SJCRH30 (cell line): ENCODE data around the gene OR4K1. TPM values are rescaled to one million over a fixed set of nuclear protein-coding genes. Genes with fewer than 3 reads are reported as not detected.
"Not testable (repeated sequence)": the region's sequence is repeated elsewhere in the genome, so short reads cannot be mapped to it uniquely, and the experiment has no call there.

Source experiments
- DNase-seq, 2 experiments: peaks; one replicate each; pipeline ENCODE4 v3.0.0-alpha.2; 2015 to 2020
- H3K27ac ChIP-seq: fragments of 250-450 bp; sonication (Bioruptor Pico); 2 replicates; pipeline ENCODE4 v1.5.1; 2020; ENCODE audit warnings: mild to moderate bottlenecking, moderate library complexity
- H3K27me3 ChIP-seq: fragments of 250-450 bp; sonication (Bioruptor Pico); 2 replicates; pipeline ENCODE4 v1.5.1; 2020; ENCODE audit warnings: mild to moderate bottlenecking, moderate library complexity
- H3K36me3 ChIP-seq: fragments of 250-450 bp; sonication (Bioruptor Pico); 2 replicates; pipeline ENCODE4 v1.5.1; 2020; ENCODE audit warnings: mild to moderate bottlenecking, moderate library complexity
- H3K4me1 ChIP-seq: fragments of 250-450 bp; sonication (Bioruptor Pico); 2 replicates; pipeline ENCODE4 v1.5.1; 2020; ENCODE audit warnings: mild to moderate bottlenecking, moderate library complexity
- H3K4me3 ChIP-seq: fragments of 250-450 bp; sonication (Bioruptor Pico); 2 replicates; pipeline ENCODE4 v1.5.1; 2020; ENCODE audit warnings: mild to moderate bottlenecking, moderate library complexity
- H3K9me3 ChIP-seq: fragments of 250-450 bp; sonication (Bioruptor Pico); replicated peaks from 2 replicates; pipeline ENCODE4 v1.5.1; 2020; ENCODE audit warnings: mild to moderate bottlenecking, moderate library complexity
- total RNA-seq: library from RNA; depleted of rRNA; stranded (reverse); fragments of >200 nt; shearing (Covaris generic); gene quantifications from 2 replicates; pipeline ENCODE4 v1.2.3, GENCODE V29; 2014; rRNA removed

Gene OR4K1
- total RNA-seq, result not detected in 2 replicates

GRCh38 chr14:19930617-19931016 lies at the start of gene OR4K1:
Gene OR4K1, plus strand, starts transcription at chr14:19930917. Its CDS starts 4,750 bp downstream, at chr14:19935667.
- H3K4me3 ChIP-seq, result no peak within 1 kb of the TSS
- H3K4me1 ChIP-seq, result no peaks in the 10 kb centered on the region
- no peaks in the 10 kb centered on the region for H3K9me3 ChIP-seq
- H3K27me3 ChIP-seq, result no peaks in the 10 kb centered on the region
- DNase-seq, result no peak
- no peak within 1 kb of the TSS for H3K27ac ChIP-seq
- H3K36me3 ChIP-seq, result no peaks in the 10 kb centered on the region

- Histone ChIP-seq H3K4me3 (no peak overlapping the region), H3K4me1 (no peaks in the 10 kb centered on the region), H3K27me3 (no peaks in the 10 kb centered on the region), H3K27ac (no peak overlapping the region), H3K36me3 (no peaks in the 10 kb centered on the region), H3K9me3 (no peaks in the 10 kb centered on the region)
- DNase-seq, result no peak
Measured at GRCh38 chr14:19895282-19895681, 35.4 kb upstream of the OR4K1 start.

DNA sequence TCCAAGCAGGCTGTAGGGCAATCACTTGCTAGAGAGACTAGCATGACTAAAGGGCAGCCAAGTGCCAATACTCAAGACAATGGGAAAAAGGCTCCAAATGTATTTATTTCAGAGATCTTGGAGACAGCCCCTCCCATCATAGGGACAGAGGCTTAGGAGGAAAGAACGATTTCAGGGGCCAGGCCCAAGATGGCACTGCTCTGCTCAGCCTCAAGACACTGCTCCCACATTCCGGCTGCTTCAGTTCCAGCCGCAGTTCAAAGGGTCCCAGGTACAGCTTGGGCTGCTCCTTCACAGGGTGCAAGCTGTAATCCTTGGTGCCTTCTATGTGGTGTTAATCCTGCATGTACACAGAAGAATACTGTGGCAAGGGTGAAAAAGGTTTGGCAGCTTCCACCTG lies 29.7 kb upstream of the OR4K1 start:
- no peaks in the 10 kb centered on the region for H3K9me3 ChIP-seq
- no peak overlapping the region for H3K4me3 ChIP-seq
- H3K36me3 ChIP-seq, result no peaks in the 10 kb centered on the region

DNA sequence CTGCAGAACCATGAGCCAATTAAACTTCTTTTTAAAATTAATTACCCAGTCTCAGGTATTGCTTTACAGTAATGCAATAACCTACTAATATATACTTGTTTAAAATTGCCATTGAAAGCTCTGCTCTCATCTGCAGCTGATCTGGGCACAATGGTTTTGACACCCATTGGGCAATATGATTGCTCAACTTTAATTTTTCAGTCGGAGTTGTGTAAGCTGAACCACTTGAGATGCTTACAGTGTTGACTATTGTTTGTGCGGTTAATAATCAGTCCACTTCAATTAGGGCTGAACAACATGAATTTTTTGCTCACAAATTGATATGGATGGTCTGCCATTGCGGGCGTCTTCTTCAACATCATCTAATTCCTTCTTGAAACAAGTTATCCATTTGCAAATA lies 28.3 kb upstream of the OR4K1 start:
- Histone ChIP-seq H3K36me3 (no peaks in the 10 kb centered on the region), H3K9me3 (no peaks in the 10 kb centered on the region), H3K27ac (no peak overlapping the region), H3K4me3 (no peak overlapping the region), H3K4me1 (no peaks in the 10 kb centered on the region), H3K27me3 (no peaks in the 10 kb centered on the region)
- DNase-seq, result no peak

More for the DNA sequence above, 29.7 kb upstream of the OR4K1 start:
- no peaks in the 10 kb centered on the region for H3K4me1 ChIP-seq
- DNase-seq, result no peak
- H3K27me3 ChIP-seq, result no peaks in the 10 kb centered on the region
- H3K27ac ChIP-seq, result no peak overlapping the region

- Histone ChIP-seq H3K27ac (no peak overlapping the region), H3K4me3 (no peak overlapping the region), H3K9me3 (no peaks in the 10 kb centered on the region), H3K36me3 (no peaks in the 10 kb centered on the region), H3K4me1 (no peaks in the 10 kb centered on the region), H3K27me3 (no peaks in the 10 kb centered on the region)
- no peak for DNase-seq
Measured at GRCh38 chr14:19906665-19907064, 24.1 kb upstream of the OR4K1 start.

DNA sequence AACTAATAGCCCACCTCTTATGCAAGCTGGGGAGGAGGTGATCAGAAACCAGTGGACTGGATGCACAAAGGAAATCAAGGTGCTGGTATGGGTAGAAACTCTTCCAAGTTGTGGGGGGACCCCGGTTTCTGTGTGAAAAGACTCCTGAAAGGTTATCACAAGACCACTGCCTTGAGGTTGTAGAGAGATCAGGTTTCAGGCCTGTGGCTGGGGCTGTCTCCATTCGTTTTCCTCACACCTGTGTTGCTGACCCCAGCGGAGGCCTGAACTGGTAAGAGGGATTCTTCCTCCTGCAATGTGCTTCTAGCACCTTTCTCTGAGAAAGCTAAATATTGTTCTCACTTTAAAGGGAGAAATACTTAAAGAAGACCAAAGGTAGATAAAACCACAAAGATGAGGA lies 19.6 kb upstream of the OR4K1 start:
- Histone ChIP-seq H3K4me3 (no peak overlapping the region), H3K9me3 (no peaks in the 10 kb centered on the region), H3K4me1 (no peaks in the 10 kb centered on the region), H3K27me3 (no peaks in the 10 kb centered on the region), H3K27ac (no peak overlapping the region), H3K36me3 (no peaks in the 10 kb centered on the region)
- no peak for DNase-seq

GRCh38 chr14:19917243-19917642 lies 13.5 kb upstream of the OR4K1 start:
- Histone ChIP-seq H3K4me3 (no peak overlapping the region), H3K27me3 (no peaks in the 10 kb centered on the region), H3K9me3 (no peaks in the 10 kb centered on the region), H3K4me1 (no peaks in the 10 kb centered on the region), H3K36me3 (no peaks in the 10 kb centered on the region), H3K27ac (no peak overlapping the region)
- DNase-seq, result no peak

- no peak overlapping the region for H3K4me3 ChIP-seq
- H3K27me3 ChIP-seq, result no peaks in the 10 kb centered on the region
- no peaks in the 10 kb centered on the region for H3K4me1 ChIP-seq
- H3K27ac ChIP-seq, result no peak overlapping the region
- DNase-seq, result no peak
- H3K9me3 ChIP-seq, result no peaks in the 10 kb centered on the region
- H3K36me3 ChIP-seq, result no peaks in the 10 kb centered on the region
Measured at GRCh38 chr14:19917955-19918518, 12.7 kb upstream of the OR4K1 start.

DNA sequence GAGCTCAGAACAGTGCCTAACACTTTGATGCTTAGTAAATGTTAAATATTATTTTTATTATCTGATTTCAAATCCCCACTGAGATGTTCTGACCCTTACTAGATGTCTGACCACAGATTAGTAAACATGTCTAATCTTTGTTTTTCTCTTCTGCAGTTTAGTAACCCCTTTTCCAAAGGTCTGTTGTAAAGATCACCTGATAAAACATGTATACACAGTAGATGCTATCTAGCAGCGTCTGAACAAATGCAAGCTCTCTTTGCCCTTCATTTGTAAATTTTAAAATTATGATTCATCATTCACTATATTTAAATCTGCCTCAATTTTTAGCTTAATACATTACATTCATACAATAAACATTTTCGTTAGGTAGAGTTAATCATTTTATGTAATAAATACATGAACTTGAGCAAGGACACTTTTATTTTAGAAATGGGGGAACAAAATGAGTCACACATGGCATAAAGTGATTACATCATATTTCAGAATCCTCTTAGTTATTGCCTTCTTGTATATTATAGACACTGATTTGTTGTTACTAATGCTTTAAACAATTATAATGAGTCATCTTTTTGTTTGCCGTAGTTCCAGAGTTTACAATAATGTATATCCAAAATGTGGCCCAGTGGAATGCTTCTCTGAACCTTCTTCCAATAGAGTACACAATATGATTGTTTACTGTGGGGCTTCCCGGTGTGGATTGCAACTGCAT lies 12.0 kb upstream of the OR4K1 start:
- Histone ChIP-seq H3K4me1 (no peaks in the 10 kb centered on the region), H3K4me3 (no peak overlapping the region), H3K27ac (no peak overlapping the region), H3K9me3 (no peaks in the 10 kb centered on the region), H3K27me3 (no peaks in the 10 kb centered on the region), H3K36me3 (no peaks in the 10 kb centered on the region)
- no peak for DNase-seq

DNA sequence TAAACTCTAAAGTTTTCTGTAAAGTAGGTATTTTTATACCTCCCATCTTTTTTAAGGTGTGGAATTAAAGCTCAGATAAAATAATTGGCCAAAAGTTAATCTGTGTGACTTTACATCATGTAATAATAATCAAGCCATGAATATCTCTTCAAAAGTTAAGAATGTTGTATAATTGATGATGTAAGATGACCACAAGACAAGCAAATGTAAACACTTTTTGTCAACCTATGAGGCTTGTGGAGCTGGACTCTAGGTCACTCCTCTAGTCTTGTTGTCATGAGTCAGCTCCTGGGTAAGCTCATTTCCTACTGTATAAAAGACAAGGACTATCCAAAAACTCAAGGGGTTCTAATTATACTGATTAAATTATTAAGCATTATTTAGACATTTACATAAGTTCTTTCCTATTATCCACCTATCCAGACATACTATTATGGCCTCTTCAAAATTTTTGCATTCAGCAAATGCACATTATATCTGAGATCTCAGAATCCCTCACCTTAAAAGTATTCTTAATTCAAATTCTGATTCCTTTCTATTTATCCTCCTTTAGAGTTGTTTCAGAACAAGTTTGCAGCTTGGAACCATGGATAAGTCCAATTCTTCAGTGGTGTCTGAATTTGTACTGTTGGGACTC lies 10.6 kb upstream of the OR4K1 start, which contains the start of gene OR4K5:
OR4K5 (plus strand) TSS at position 587 of the 637 bp plus-strand sequence; CDS start at position 587, 0 bp downstream.
- Histone ChIP-seq H3K4me1 (no peaks in the 10 kb centered on the region), H3K27ac (no peak within 1 kb of the TSS), H3K36me3 (no peaks in the 10 kb centered on the region), H3K9me3 (no peaks in the 10 kb centered on the region), H3K4me3 (no peak within 1 kb of the TSS), H3K27me3 (no peaks in the 10 kb centered on the region)
- no peak for DNase-seq

DNA sequence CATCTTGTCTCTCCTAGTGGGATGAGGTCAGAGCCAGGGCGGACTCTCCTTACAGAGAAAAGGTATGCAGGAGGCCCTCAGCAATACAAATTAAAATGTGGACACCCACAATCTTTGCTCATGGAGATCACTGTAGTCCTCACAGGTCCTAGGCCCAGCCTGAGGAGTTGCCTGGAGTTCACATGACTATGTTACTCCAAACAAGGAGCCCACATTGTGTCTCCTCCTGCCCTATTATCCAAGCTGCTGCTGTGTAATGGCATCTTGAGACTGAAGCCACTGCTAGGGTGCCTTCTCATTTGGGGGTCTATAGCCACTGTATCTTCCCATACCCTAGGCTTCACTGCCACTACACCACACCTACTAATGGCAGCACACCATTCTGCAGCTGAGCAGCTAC lies 11.0 kb downstream of the OR4K1 start:
- Histone ChIP-seq H3K4me3 (no peak overlapping the region), H3K27ac (no peak overlapping the region), H3K9me3 (no peaks in the 10 kb centered on the region), H3K36me3 (no peaks in the 10 kb centered on the region), H3K27me3 (no peaks in the 10 kb centered on the region), H3K4me1 (no peaks in the 10 kb centered on the region)
- DNase-seq, result no peak

GRCh38 chr14:19947413-19948090 lies 16.8 kb downstream of the OR4K1 start:
- no peak overlapping the region for H3K4me3 ChIP-seq
- no peaks in the 10 kb centered on the region for H3K4me1 ChIP-seq
- H3K27ac ChIP-seq, result no peak overlapping the region
- H3K27me3 ChIP-seq, result no peaks in the 10 kb centered on the region
- no peaks in the 10 kb centered on the region for H3K9me3 ChIP-seq
- DNase-seq, result no peak
- no peaks in the 10 kb centered on the region for H3K36me3 ChIP-seq

- no peak overlapping the region for H3K4me3 ChIP-seq
- H3K4me1 ChIP-seq, result no peaks in the 10 kb centered on the region
- no peaks in the 10 kb centered on the region for H3K27me3 ChIP-seq
- H3K36me3 ChIP-seq, result no peaks in the 10 kb centered on the region
- no peak for DNase-seq
- no peak overlapping the region for H3K27ac ChIP-seq
- H3K9me3 ChIP-seq, result no peaks in the 10 kb centered on the region
Measured at GRCh38 chr14:19949218-19949617, 18.5 kb downstream of the OR4K1 start.

DNA sequence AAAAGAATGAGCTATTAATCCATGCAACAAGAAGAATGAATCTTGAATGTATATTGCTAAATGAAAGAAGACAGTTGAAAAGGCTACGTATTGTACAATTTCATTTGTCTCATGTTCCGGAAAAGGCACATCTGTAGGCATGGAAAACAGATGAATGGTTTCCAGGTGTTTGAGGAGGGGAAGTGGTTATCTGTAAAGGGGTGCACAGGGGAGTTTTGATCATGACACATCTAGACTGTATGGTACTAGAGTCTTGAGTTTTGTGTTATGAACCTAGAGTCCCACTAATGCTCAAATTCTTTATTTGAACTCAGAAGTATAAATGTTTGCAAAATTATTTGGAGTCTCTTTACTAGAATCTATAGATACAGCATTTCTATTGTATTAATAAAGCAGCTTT lies 39.0 kb downstream of the OR4K1 start:
- not testable (repeated sequence) for H3K4me3 ChIP-seq, H3K27me3 ChIP-seq, DNase-seq, H3K27ac ChIP-seq, H3K9me3 ChIP-seq, H3K4me1 ChIP-seq, H3K36me3 ChIP-seq

- no peak for DNase-seq
- no peak overlapping the region for H3K4me3 ChIP-seq
- no peaks in the 10 kb centered on the region for H3K4me1 ChIP-seq
- no peak overlapping the region for H3K27ac ChIP-seq
- H3K9me3 ChIP-seq, result no peaks in the 10 kb centered on the region
- no peaks in the 10 kb centered on the region for H3K36me3 ChIP-seq
- H3K27me3 ChIP-seq, result no peaks in the 10 kb centered on the region
Measured at GRCh38 chr14:19974844-19975243, 44.1 kb downstream of the OR4K1 start.
